Panc1 (cell line): ENCODE measurements around the gene RBM19. TPM values are rescaled to one million over a fixed set of nuclear protein-coding genes. Genes with fewer than 3 reads are reported as not detected.

ENCODE experiments used
- ATAC-seq: fragments of 200-7000 bp; cut with Tn5 transposase; 2 replicates; pipeline ENCODE4 v1.9.1; 2020; ENCODE audit warnings: mild to moderate bottlenecking, moderate library complexity
- BruUV-seq: library from RNA; stranded (reverse); fragments of 400-500 nt; replicated peaks from 2 replicates; lab custom pipeline; 2021; lab: Mats Ljungman, UMichigan
- CTCF ChIA-PET: fragments of 300-600 bp; sonication (Branson Sonifier 250); formaldehyde crosslinking; loops from one replicate; lab custom pipeline; 2022; ENCODE audit warnings: antibody characterized with exemption; lab: Charles Lee
- POLR2A ChIA-PET: fragments of 300-600 bp; sonication (Branson Sonifier 250); formaldehyde crosslinking; loops from one replicate; lab custom pipeline; 2022; ENCODE audit warnings: antibody characterized with exemption; lab: Charles Lee
- DNase-seq: peaks from one replicate; pipeline ENCODE4 v3.0.0-alpha.2; 2010; ENCODE audit warnings: low read depth, low spot score
- H3K27ac ChIP-seq: 2 replicates; pipeline ENCODE4 v1.5.1; 2011; ENCODE audit warnings: mild to moderate bottlenecking, low read length, inconsistent platforms
- H3K27me3 ChIP-seq: fragments of 200-500 bp; sonication (Bioruptor generic); 2 replicates; pipeline ENCODE4 v1.6.0; 2014; ENCODE audit warnings: low read length, inconsistent platforms; ENCODE audit not compliant: control insufficient read depth, insufficient read depth
- H3K36me3 ChIP-seq: fragments of 200-500 bp; sonication (Bioruptor generic); 2 replicates; pipeline ENCODE4 v1.5.1; 2014; ENCODE audit warnings: inconsistent platforms, mild to moderate bottlenecking, low read length, moderate library complexity; ENCODE audit not compliant: control insufficient read depth, insufficient read depth
- H3K4me1 ChIP-seq: 2 replicates; pipeline ENCODE4 v1.5.1; 2011; ENCODE audit warnings: inconsistent platforms, mild to moderate bottlenecking, low read length, moderate library complexity; ENCODE audit not compliant: control insufficient read depth, insufficient read depth
- H3K4me3 ChIP-seq, 2 experiments: 2 replicates each; pipeline ENCODE4 v1.5.1; 2011 to 2012; ENCODE audit warnings: low read depth in 2 of 2, low read length in 2 of 2, mild to moderate bottlenecking in 2 of 2, inconsistent platforms in 1 of 2, moderate library complexity in 1 of 2
- H3K9me3 ChIP-seq: fragments of 200-500 bp; sonication (Bioruptor generic); 2 replicates; pipeline ENCODE4 v1.5.1; 2014; ENCODE audit warnings: low read depth, mild to moderate bottlenecking, inconsistent platforms, low read length, moderate library complexity; ENCODE audit not compliant: control insufficient read depth, insufficient read depth
- POLR2AphosphoS5 ChIP-seq: IDR thresholded peaks from 2 replicates; pipeline ENCODE4 v1.6.1; 2012; ENCODE audit warnings: mild to moderate bottlenecking, low read depth, low read length, moderate library complexity
- SIN3A ChIP-seq: IDR thresholded peaks from 2 replicates; pipeline ENCODE4 v1.6.1; 2012; ENCODE audit warnings: low read depth, mild to moderate bottlenecking, low read length, moderate library complexity, borderline replicate concordance; ENCODE audit not compliant: insufficient read depth
- TCF7L2 ChIP-seq: IDR thresholded peaks from 2 replicates; pipeline ENCODE4 v1.6.1; 2011; ENCODE audit warnings: mild to moderate bottlenecking, low read depth, low read length, inconsistent platforms
- in situ Hi-C: cut with HindIII; loops from 2 replicates; pipeline ENCODE4 v1.10.0; 2016; ENCODE audit warnings: low sequenced_read_pairs, low pct_unique_long_range_greater_than_20kb
- intact Hi-C: fragments of 100-400 bp; cut with micrococcal nuclease; formaldehyde crosslinking; loops from one replicate; pipeline ENCODE4 v1.10.0; 2022; ENCODE audit not compliant: unreplicated experiment
- total RNA-seq: library from RNA; stranded (reverse); gene quantifications from one replicate; pipeline ENCODE4 v1.2.1, GENCODE V29; 2021; ENCODE audit not compliant: unreplicated experiment
- TF ChIP-seq, protein P1 (sequence below), 2 experiments: IDR thresholded peaks; 2 replicates each; pipeline ENCODE4 v1.6.1; 2011 to 2012; ENCODE audit warnings: low read depth in 2 of 2, control low read depth in 1 of 2, low read length in 1 of 2, mild to moderate bottlenecking in 1 of 2, moderate library complexity in 1 of 2; ENCODE audit not compliant: insufficient read depth in 1 of 2
- TF ChIP-seq, protein P2 (sequence below): fragments of 450-650 bp; IDR thresholded peaks from 2 replicates; pipeline ENCODE4 v1.5.1; 2017; ENCODE audit warnings: mild to moderate bottlenecking

RBM19 gene
- total RNA-seq, 1 experiment from 2014 or later = 44.8 TPM

- no peak for ATAC-seq
- Histone ChIP-seq H3K27ac (no peak overlapping the region), H3K27me3 (no peaks in the 10 kb centered on the region), H3K9me3 (no peaks in the 10 kb centered on the region), H3K4me1 (no peaks in the 10 kb centered on the region), H3K36me3 (no peaks in the 10 kb centered on the region), H3K4me3 (no peak overlapping the region)
- BruUV-seq = no TSS peak
- no peak for DNase-seq
- TF ChIP-seq POLR2AphosphoS5 (no peak), SIN3A (no peak), TCF7L2 (no peak)
- TF ChIP-seq, protein P1, sequence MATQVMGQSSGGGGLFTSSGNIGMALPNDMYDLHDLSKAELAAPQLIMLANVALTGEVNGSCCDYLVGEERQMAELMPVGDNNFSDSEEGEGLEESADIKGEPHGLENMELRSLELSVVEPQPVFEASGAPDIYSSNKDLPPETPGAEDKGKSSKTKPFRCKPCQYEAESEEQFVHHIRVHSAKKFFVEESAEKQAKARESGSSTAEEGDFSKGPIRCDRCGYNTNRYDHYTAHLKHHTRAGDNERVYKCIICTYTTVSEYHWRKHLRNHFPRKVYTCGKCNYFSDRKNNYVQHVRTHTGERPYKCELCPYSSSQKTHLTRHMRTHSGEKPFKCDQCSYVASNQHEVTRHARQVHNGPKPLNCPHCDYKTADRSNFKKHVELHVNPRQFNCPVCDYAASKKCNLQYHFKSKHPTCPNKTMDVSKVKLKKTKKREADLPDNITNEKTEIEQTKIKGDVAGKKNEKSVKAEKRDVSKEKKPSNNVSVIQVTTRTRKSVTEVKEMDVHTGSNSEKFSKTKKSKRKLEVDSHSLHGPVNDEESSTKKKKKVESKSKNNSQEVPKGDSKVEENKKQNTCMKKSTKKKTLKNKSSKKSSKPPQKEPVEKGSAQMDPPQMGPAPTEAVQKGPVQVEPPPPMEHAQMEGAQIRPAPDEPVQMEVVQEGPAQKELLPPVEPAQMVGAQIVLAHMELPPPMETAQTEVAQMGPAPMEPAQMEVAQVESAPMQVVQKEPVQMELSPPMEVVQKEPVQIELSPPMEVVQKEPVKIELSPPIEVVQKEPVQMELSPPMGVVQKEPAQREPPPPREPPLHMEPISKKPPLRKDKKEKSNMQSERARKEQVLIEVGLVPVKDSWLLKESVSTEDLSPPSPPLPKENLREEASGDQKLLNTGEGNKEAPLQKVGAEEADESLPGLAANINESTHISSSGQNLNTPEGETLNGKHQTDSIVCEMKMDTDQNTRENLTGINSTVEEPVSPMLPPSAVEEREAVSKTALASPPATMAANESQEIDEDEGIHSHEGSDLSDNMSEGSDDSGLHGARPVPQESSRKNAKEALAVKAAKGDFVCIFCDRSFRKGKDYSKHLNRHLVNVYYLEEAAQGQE (IDR thresholded peaks at IDR 0.05; ENCODE audit: insufficient read depth in 1 of 2, low read depth in 2 of 2, low read length in 1 of 2) = no peak
- TF ChIP-seq, protein P2, sequence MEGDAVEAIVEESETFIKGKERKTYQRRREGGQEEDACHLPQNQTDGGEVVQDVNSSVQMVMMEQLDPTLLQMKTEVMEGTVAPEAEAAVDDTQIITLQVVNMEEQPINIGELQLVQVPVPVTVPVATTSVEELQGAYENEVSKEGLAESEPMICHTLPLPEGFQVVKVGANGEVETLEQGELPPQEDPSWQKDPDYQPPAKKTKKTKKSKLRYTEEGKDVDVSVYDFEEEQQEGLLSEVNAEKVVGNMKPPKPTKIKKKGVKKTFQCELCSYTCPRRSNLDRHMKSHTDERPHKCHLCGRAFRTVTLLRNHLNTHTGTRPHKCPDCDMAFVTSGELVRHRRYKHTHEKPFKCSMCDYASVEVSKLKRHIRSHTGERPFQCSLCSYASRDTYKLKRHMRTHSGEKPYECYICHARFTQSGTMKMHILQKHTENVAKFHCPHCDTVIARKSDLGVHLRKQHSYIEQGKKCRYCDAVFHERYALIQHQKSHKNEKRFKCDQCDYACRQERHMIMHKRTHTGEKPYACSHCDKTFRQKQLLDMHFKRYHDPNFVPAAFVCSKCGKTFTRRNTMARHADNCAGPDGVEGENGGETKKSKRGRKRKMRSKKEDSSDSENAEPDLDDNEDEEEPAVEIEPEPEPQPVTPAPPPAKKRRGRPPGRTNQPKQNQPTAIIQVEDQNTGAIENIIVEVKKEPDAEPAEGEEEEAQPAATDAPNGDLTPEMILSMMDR = no peak
- in situ Hi-C loops (no loop called here), intact Hi-C loops (no loop called here)
- ChIA-PET POLR2A (no interaction called here), CTCF (no interaction called here)
These were observed 139.2 kb downstream of the RBM19 start for GRCh38 chr12:113826805-113827538.

- DNase-seq (no peak), ATAC-seq (no peak)
- H3K9me3 ChIP-seq = no peaks in the 10 kb centered on the region
- in situ Hi-C loops = no loop called here
- POLR2A ChIA-PET = no interaction called here
- no peaks in the 10 kb centered on the region for H3K4me1 ChIP-seq
- BruUV-seq = no TSS peak
- TF ChIP-seq POLR2AphosphoS5 (no peak), TCF7L2 (no peak), SIN3A (no peak)
- TF ChIP-seq, protein P1 (IDR thresholded peaks at IDR 0.05; ENCODE audit: insufficient read depth in 1 of 2, low read depth in 2 of 2, low read length in 1 of 2) = no peak
- TF ChIP-seq, protein P2 = no peak
- H3K36me3 ChIP-seq = no peaks in the 10 kb centered on the region
- CTCF ChIA-PET = no interaction called here
- H3K4me3 ChIP-seq = no peak overlapping the region
- H3K27ac ChIP-seq = no peak overlapping the region
- no peaks in the 10 kb centered on the region for H3K27me3 ChIP-seq
- intact Hi-C loops = no loop called here
These were observed 140.4 kb downstream of the RBM19 start for GRCh38 chr12:113825705-113826104.
